Heart left ventricle (tissue), 16 donors: ENCODE data around the gene KDM5B. TPM values are rescaled to one million over a fixed set of nuclear protein-coding genes. Genes with fewer than 3 reads are reported as not detected.

Experiments
- ATAC-seq, 4 donors: fragments of 200-7000 bp; cut with Tn5 transposase; one replicate each; pipeline ENCODE4 v1.9.1; 2020 to 2022; ENCODE audit warnings: moderate library complexity in 4 of 4, mild to moderate bottlenecking in 3 of 4, moderate number of reproducible peaks in 1 of 4
- DNase-seq, 5 donors: peaks; one replicate each; pipeline ENCODE4 v3.0.0-alpha.2; 2020
- H3K27ac ChIP-seq, 12 donors: fragments of 200-600 bp; sonication (generic) in 4 of 12; one replicate each; pipeline versions ENCODE4 v1.5.0 to v1.8.0; 2016 to 2022; ENCODE audit warnings: mild to moderate bottlenecking in 2 of 12
- H3K27me3 ChIP-seq, 9 donors: fragments of 200-600 bp; sonication (generic) in 2 of 9; one replicate each; pipeline versions ENCODE4 v1.5.1 to v1.8.0; 2016 to 2022; ENCODE audit warnings: mild to moderate bottlenecking in 3 of 9
- H3K36me3 ChIP-seq, 9 donors: fragments of 200-600 bp; sonication (generic) in 2 of 9; one replicate each; pipeline versions ENCODE4 v1.5.0 to v1.8.0; 2018 to 2022; ENCODE audit warnings: mild to moderate bottlenecking in 2 of 9
- H3K4me1 ChIP-seq, 12 donors: fragments of 200-600 bp; sonication (generic) in 4 of 12; one replicate each; pipeline versions ENCODE4 v1.5.0 to v1.8.0; 2016 to 2022; ENCODE audit warnings: mild to moderate bottlenecking in 3 of 12
- H3K4me3 ChIP-seq, 12 donors: fragments of 200-600 bp; sonication (generic) in 4 of 12; one replicate each; pipeline versions ENCODE4 v1.5.0 to v1.8.0; 2017 to 2022; ENCODE audit warnings: mild to moderate bottlenecking in 9 of 12, moderate library complexity in 4 of 12
- H3K9me3 ChIP-seq, 12 donors: fragments of 200-600 bp; sonication (generic) in 4 of 12; one replicate each; pipeline versions ENCODE4 v1.5.0 to v1.8.0; 2016 to 2022; ENCODE audit warnings: mild to moderate bottlenecking in 1 of 12
- POLR2A ChIP-seq, 2 donors: fragments of 450-650 bp; IDR thresholded peaks; one replicate each; pipeline ENCODE4 v1.6.1; 2017; ENCODE audit warnings: antibody characterized with exemption in 2 of 2, mild to moderate bottlenecking in 2 of 2, moderate library complexity in 2 of 2
- WGBS, 4 donors: extraction: QIAGEN DNeasy Blood & Tissue Kit in 2 of 4; methylation state at CpG; one replicate each; pipeline versions ENCODE4 v1.1.5 to v1.1.7; 2013 to 2018; 5-methylcytosine and 5-hydroxymethylcytosine counted together
- intact Hi-C, 10 donors: fragments of 100-400 bp; cut with DNase I; formaldehyde crosslinking; loops; one replicate each; pipeline versions ENCODE4 v1.11.1 to v1.14.2; 2022
- polyA plus RNA-seq, 2 donors: library from polyadenylated mRNA; stranded (reverse); fragments of 200-250 nt; gene quantifications; one replicate each; pipeline ENCODE4 v1.2.3, GENCODE V29; 2013
- total RNA-seq, 9 donors: library from RNA; depleted of rRNA in 2 of 9; stranded (reverse); fragments of >200 nt in 2 of 9; fragmentation: NEBNext Ultra II Directional in 3 of 9; extraction: Animal tissue kit (Norgen Biotek cat#: 25700) in 3 of 9; gene quantifications; one replicate each; pipeline versions ENCODE4 v1.1.0 to v1.2.4, GENCODE V29; 2016 to 2023
- TF ChIP-seq, protein P1 (sequence below), 12 donors: fragments of 200-600 bp; sonication (generic) in 4 of 12; IDR thresholded peaks; one replicate each; pipeline versions ENCODE4 v1.5.0 to v1.8.0; 2018 to 2022; ENCODE audit warnings: antibody characterized with exemption in 12 of 12, mild to moderate bottlenecking in 5 of 12
- donor health status: ischemic (EF 13 %, LVEDD 7.1; RV severe dilation, severe dysfunction).
- donor health status: healthy with polysubstance abuse.
- donor health status: DM: no; HTN: yes; CAD: no.
- donor health status: DM: no; HTN: no; CAD: no.
- donor health status: ischemic (EF 25% LVEDD 6.9; RV normal size, moderate dysfunction).
- donor health status: ischemic (EF 25% LVEDD 5.7; RV mildly dilated, moderate dysfunction).
- donor health status: healthy.
- donor health status: DM: yes; HTN: yes; CAD: no.
- donor health status: ischemic (EF 35%, LVEDD 5.7; RV mildly dilated, moderate dysfunction).
- donor health status: nonischemic (EF 11% LVEDD 7.7; RV severe dilation, severe dysfunction).
- donor health status: DM: yes; HTN: yes; CAD: no.
- donor health status: PGD.
- donor health status: ischemic (EF 29% LVEDD 5.4; RV normal size, mild dysfunction).
- donor health status: nonischemic (EF 23%, LVEDD 6.1; RV moderate dilation, normal function).

Gene KDM5B
- total and polyA plus RNA-seq, 11 donors = 5.2 to 22.9 (median 14.1) TPM

- TF ChIP-seq, protein P1, sequence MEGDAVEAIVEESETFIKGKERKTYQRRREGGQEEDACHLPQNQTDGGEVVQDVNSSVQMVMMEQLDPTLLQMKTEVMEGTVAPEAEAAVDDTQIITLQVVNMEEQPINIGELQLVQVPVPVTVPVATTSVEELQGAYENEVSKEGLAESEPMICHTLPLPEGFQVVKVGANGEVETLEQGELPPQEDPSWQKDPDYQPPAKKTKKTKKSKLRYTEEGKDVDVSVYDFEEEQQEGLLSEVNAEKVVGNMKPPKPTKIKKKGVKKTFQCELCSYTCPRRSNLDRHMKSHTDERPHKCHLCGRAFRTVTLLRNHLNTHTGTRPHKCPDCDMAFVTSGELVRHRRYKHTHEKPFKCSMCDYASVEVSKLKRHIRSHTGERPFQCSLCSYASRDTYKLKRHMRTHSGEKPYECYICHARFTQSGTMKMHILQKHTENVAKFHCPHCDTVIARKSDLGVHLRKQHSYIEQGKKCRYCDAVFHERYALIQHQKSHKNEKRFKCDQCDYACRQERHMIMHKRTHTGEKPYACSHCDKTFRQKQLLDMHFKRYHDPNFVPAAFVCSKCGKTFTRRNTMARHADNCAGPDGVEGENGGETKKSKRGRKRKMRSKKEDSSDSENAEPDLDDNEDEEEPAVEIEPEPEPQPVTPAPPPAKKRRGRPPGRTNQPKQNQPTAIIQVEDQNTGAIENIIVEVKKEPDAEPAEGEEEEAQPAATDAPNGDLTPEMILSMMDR (IDR thresholded peaks at IDR 0.05) = no peak
- TF ChIP-seq POLR2A (IDR thresholded peaks at IDR 0.05) = no peak
- ATAC-seq = no peak
- no peak for DNase-seq
- Histone ChIP-seq H3K9me3 (no peaks in the 10 kb centered on the region), H3K4me1 (peaks cover 0 to 26% (median 11%) of the 10 kb centered on the region in 12 donors), H3K36me3 (no peaks in the 10 kb centered on the region), H3K4me3 (peak overlapping the region in 2 of 12 donors; percentile 78 to 89), H3K27ac (no peak overlapping the region), H3K27me3 (no peaks in the 10 kb centered on the region)
- WGBS, 4 donors = 68 to 81% (median 76%) methylated on average over 9 of the region's 9 CpGs
- intact Hi-C loops = loop anchor here in 6 of 10 donors (5.0 kb wide), 5 partner anchors 45 to 145 kb away; partner anchors contain the start of genes RABIF (in 2 of the 6) and ADIPOR1 (in 1 of the 6)
Measured at GRCh38 chr1:202812176-202813026, 4.2 kb upstream of the KDM5B start.

- no peaks in the 10 kb centered on the region for H3K27me3 ChIP-seq
- peak in 4 of 5 donors; percentile 22 to 66 (median 33) for DNase-seq
- peak in 1 of 4 donors; percentile 1 for ATAC-seq
- peak overlapping the region in 9 of 12 donors; percentile 67 to 91 (median 84) for H3K27ac ChIP-seq
- H3K9me3 ChIP-seq = no peaks in the 10 kb centered on the region
- H3K4me3 ChIP-seq = peak overlapping the region; percentile 51 to 89 (median 75)
- intact Hi-C loops = loop anchor here in 7 of 10 donors (2.0 to 5.0 kb wide), 6 partner anchors 46 to 146 kb away; partner anchors contain the start of genes RABIF (in 4 of the 7) and ADIPOR1 (in 1 of the 7)
- 8 to 10% (median 9%) methylated on average over 37 to 43 of the region's 43 CpGs for WGBS, 4 donors
- no peaks in the 10 kb centered on the region for H3K36me3 ChIP-seq
- no peak for TF ChIP-seq POLR2A (IDR thresholded peaks at IDR 0.05)
- TF ChIP-seq, protein P1 (IDR thresholded peaks at IDR 0.05) = no peak
- peaks cover 0 to 31% (median 13%) of the 10 kb centered on the region in 12 donors for H3K4me1 ChIP-seq
Measured at GRCh38 chr1:202811296-202812175, 3.3 kb upstream of the KDM5B start.

GRCh38 chr1:202810615-202811295, 2.5 kb upstream of the KDM5B start, which contains the start of gene PCAT6:
Gene PCAT6, plus strand, starts transcription at chr1:202810954.
- intact Hi-C loops = loop anchor here in 7 of 10 donors (2.0 to 5.0 kb wide), 6 partner anchors 47 to 147 kb away; partner anchors contain the start of genes RABIF (in 4 of the 7) and ADIPOR1 (in 1 of the 7)

More at GRCh38 chr1:202810615-202811295, 2.5 kb upstream of the KDM5B start, which contains the start of gene PCAT6:
- Histone ChIP-seq H3K36me3 (no peaks in the 10 kb centered on the region), H3K4me1 (peaks cover 0 to 39% (median 18%) of the 10 kb centered on the region in 12 donors), H3K4me3 (peak within 1 kb of the TSS; percentile 51 to 89 (median 75)), H3K27ac (peak within 1 kb of the TSS; percentile 43 to 91 (median 82)), H3K9me3 (no peaks in the 10 kb centered on the region), H3K27me3 (no peaks in the 10 kb centered on the region)
- DNase-seq (peak; percentile 95 to 97 (median 96)), ATAC-seq (peak; percentile 91 to 96 (median 94))
- TF ChIP-seq, protein P1 (IDR thresholded peaks at IDR 0.05) = no peak
- peak in 1 of 2 donors; percentile 88 for TF ChIP-seq POLR2A (IDR thresholded peaks at IDR 0.05)
- 0 to 1% (median 0%) methylated on average over 29 to 53 of the region's 53 CpGs for WGBS, 4 donors
